HEK293 (cell line): ENCODE results near the gene UTP4.

ENCODE experiments used
- BCL11A ChIP-seq: fragments of 450-650 bp; formaldehyde crosslinking; IDR thresholded peaks from 2 replicates; pipeline ENCODE4 v1.5.1; 2016; ENCODE audit warnings: low read depth, missing biosample characterization, missing genetic modification characterization
- CTCF ChIP-seq: fragments of 450-650 bp; formaldehyde crosslinking; IDR thresholded peaks from 2 replicates; pipeline ENCODE4 v1.5.1; 2016; ENCODE audit warnings: missing biosample characterization, missing genetic modification characterization
- ELK4 ChIP-seq: IDR thresholded peaks from 2 replicates; pipeline ENCODE4 v1.6.1; 2011; ENCODE audit warnings: mild to moderate bottlenecking, low read depth, low read length, borderline replicate concordance
- GLI4 ChIP-seq: fragments of 450-650 bp; formaldehyde crosslinking; IDR thresholded peaks from 2 replicates; pipeline ENCODE4 v1.5.1; 2016; ENCODE audit warnings: missing biosample characterization, missing genetic modification characterization
- KLF10 ChIP-seq: fragments of 450-650 bp; IDR thresholded peaks from 2 replicates; pipeline ENCODE4 v1.5.1; 2018; ENCODE audit warnings: missing biosample characterization, mild to moderate bottlenecking, missing genetic modification characterization
- KLF17 ChIP-seq: fragments of 450-650 bp; formaldehyde crosslinking; IDR thresholded peaks from 2 replicates; pipeline ENCODE4 v1.5.1; 2016; ENCODE audit warnings: missing biosample characterization, missing genetic modification characterization
- KLF9 ChIP-seq: fragments of 450-650 bp; formaldehyde crosslinking; IDR thresholded peaks from 2 replicates; pipeline ENCODE4 v1.5.1; 2016; ENCODE audit warnings: missing biosample characterization, missing genetic modification characterization, low read depth
- OVOL3 ChIP-seq: fragments of 450-650 bp; formaldehyde crosslinking; IDR thresholded peaks from 2 replicates; pipeline ENCODE4 v1.5.1; 2016; ENCODE audit warnings: missing biosample characterization, missing genetic modification characterization
- SCRT2 ChIP-seq: fragments of 450-650 bp; formaldehyde crosslinking; IDR thresholded peaks from 2 replicates; pipeline ENCODE4 v1.5.1; 2016; ENCODE audit warnings: missing biosample characterization, missing genetic modification characterization
- SP3 ChIP-seq: fragments of 450-650 bp; formaldehyde crosslinking; IDR thresholded peaks from 2 replicates; pipeline ENCODE4 v1.5.1; 2016; ENCODE audit warnings: missing biosample characterization, missing genetic modification characterization
- TSHZ1 ChIP-seq: fragments of 450-650 bp; formaldehyde crosslinking; IDR thresholded peaks from 2 replicates; pipeline ENCODE4 v1.5.1; 2016; ENCODE audit warnings: missing biosample characterization, missing genetic modification characterization, borderline replicate concordance
- ZBTB21 ChIP-seq: fragments of 450-650 bp; formaldehyde crosslinking; IDR thresholded peaks from 2 replicates; pipeline ENCODE4 v1.5.1; 2017; ENCODE audit warnings: missing biosample characterization, missing genetic modification characterization
- ZBTB49 ChIP-seq: fragments of 450-650 bp; formaldehyde crosslinking; IDR thresholded peaks from 2 replicates; pipeline ENCODE4 v1.5.1; 2016; ENCODE audit warnings: missing biosample characterization, missing genetic modification characterization, low read depth
- ZNF16 ChIP-seq: fragments of 450-650 bp; formaldehyde crosslinking; IDR thresholded peaks from 2 replicates; pipeline ENCODE4 v1.5.1; 2016; ENCODE audit warnings: low read depth, missing biosample characterization, missing genetic modification characterization
- ZNF169 ChIP-seq: fragments of 450-650 bp; formaldehyde crosslinking; IDR thresholded peaks from 2 replicates; pipeline ENCODE4 v1.5.1; 2016; ENCODE audit warnings: missing biosample characterization, missing genetic modification characterization
- ZNF274 ChIP-seq, 2 experiments: fragments of 200-500 bp in 1 of 2; fragments of 450-650 bp in 1 of 2; sonication (Bioruptor generic) in 1 of 2; formaldehyde crosslinking in 1 of 2; IDR thresholded peaks; 2 replicates each; pipeline versions ENCODE4 v1.5.1 to v1.6.1; 2014 to 2016; ENCODE audit warnings: borderline replicate concordance in 1 of 2, inconsistent platforms in 1 of 2, low read length in 1 of 2, missing biosample characterization in 1 of 2, missing genetic modification characterization in 1 of 2
- ZNF362 ChIP-seq: fragments of 450-650 bp; formaldehyde crosslinking; IDR thresholded peaks from 2 replicates; pipeline ENCODE4 v1.5.1; 2016; ENCODE audit warnings: missing biosample characterization, missing genetic modification characterization
- ZNF394 ChIP-seq: fragments of 450-650 bp; formaldehyde crosslinking; IDR thresholded peaks from 2 replicates; pipeline ENCODE4 v1.5.1; 2016; ENCODE audit warnings: missing biosample characterization, missing genetic modification characterization, mild to moderate bottlenecking, moderate library complexity, borderline replicate concordance
- ZNF473 ChIP-seq: fragments of 450-650 bp; formaldehyde crosslinking; IDR thresholded peaks from 2 replicates; pipeline ENCODE4 v1.5.1; 2017; ENCODE audit warnings: missing biosample characterization, missing genetic modification characterization
- ZNF529 ChIP-seq: fragments of 450-650 bp; formaldehyde crosslinking; IDR thresholded peaks from 2 replicates; pipeline ENCODE4 v1.5.1; 2017; ENCODE audit warnings: missing genetic modification characterization, missing biosample characterization; ENCODE audit not compliant: insufficient replicate concordance
- ZNF629 ChIP-seq: fragments of 450-650 bp; formaldehyde crosslinking; IDR thresholded peaks from 2 replicates; pipeline ENCODE4 v1.5.1; 2017; ENCODE audit warnings: missing biosample characterization, missing genetic modification characterization
- ZNF654 ChIP-seq: fragments of 450-650 bp; formaldehyde crosslinking; IDR thresholded peaks from 2 replicates; pipeline ENCODE4 v1.5.1; 2016; ENCODE audit warnings: low read depth, missing biosample characterization, missing genetic modification characterization
- ZNF747 ChIP-seq: fragments of 450-650 bp; formaldehyde crosslinking; IDR thresholded peaks from 2 replicates; pipeline ENCODE4 v1.5.1; 2016; ENCODE audit warnings: missing biosample characterization, missing genetic modification characterization
- ZNF792 ChIP-seq: fragments of 450-650 bp; formaldehyde crosslinking; IDR thresholded peaks from 2 replicates; pipeline ENCODE4 v1.5.1; 2016; ENCODE audit warnings: missing biosample characterization, missing genetic modification characterization
- ZSCAN18 ChIP-seq: fragments of 450-650 bp; formaldehyde crosslinking; IDR thresholded peaks from 2 replicates; pipeline ENCODE4 v1.5.1; 2016; ENCODE audit warnings: missing biosample characterization, missing genetic modification characterization
- ZSCAN30 ChIP-seq: fragments of 450-650 bp; IDR thresholded peaks from 2 replicates; pipeline ENCODE4 v1.5.1; 2018; ENCODE audit warnings: missing biosample characterization, mild to moderate bottlenecking, missing genetic modification characterization, moderate library complexity

Gene UTP4

GRCh38 chr16:69131839-69132423, 518 bp upstream of the UTP4 start (continued):
- TF ChIP-seq SP3 (tag by site-specific recombination) (peak; percentile 85), OVOL3 (tag by site-specific recombination) (peak; percentile 14; the same call in 1 of the 2 replicates), TSHZ1 (tag by site-specific recombination) (no peak), KLF17 (0 out of 2 replicates have a peak, but pooled peaks have one; percentile 64), ZBTB49 (tag by site-specific recombination) (no peak), ZNF274 (IDR thresholded peaks at IDR 0.05; ENCODE audit: low read length) (no peak), ZNF274 (tag by site-specific recombination; IDR thresholded peaks at IDR 0.05; ENCODE audit: borderline replicate concordance) (no peak), ZNF747 (tag by site-specific recombination) (no peak), ZNF16 (tag by site-specific recombination) (no peak), BCL11A (no peak), SCRT2 (tag by site-specific recombination) (no peak), ZNF529 (no peak), ZBTB21 (tag by site-specific recombination) (0 out of 2 replicates have a peak, but pooled peaks have one; percentile 15), ZNF654 (tag by site-specific recombination) (no peak), ZNF473 (tag by site-specific recombination) (no peak), ELK4 (no peak), ZNF792 (peak; percentile 75; the same call in 1 of the 2 replicates), ZSCAN30 (tag by site-specific recombination) (no peak), KLF9 (tag by site-specific recombination) (peak; percentile 80), CTCF (tag by site-specific recombination) (peak; percentile 13; the same call in 1 of the 2 replicates), ZNF362 (tag by site-specific recombination) (no peak), ZSCAN18 (tag by site-specific recombination) (no peak), KLF10 (tag by site-specific recombination) (no peak), GLI4 (0 out of 2 replicates have a peak, but pooled peaks have one; percentile 27), ZNF169 (tag by site-specific recombination) (no peak), ZNF394 (peak; percentile 39; the same call in 1 of the 2 replicates), ZNF629 (no peak)
